NCI-H146 treated with DMSO at 0.1 percent for 48 hours (cell line): Measurements from ENCODE around the gene MYRIP.
"Not testable (repeated sequence)": the region's sequence is repeated elsewhere in the genome, so short reads cannot be mapped to it uniquely, and the experiment has no call there.

Source experiments
- DNase-seq: peaks from one replicate; lab custom pipeline; 2025; ENCODE audit not compliant: unreplicated experiment; lab: John Stamatoyannopoulos, UW

The MYRIP gene

GRCh38 chr3:40024526-40024925, 215.1 kb downstream of the MYRIP start:
- no peak for DNase-seq

- not testable (repeated sequence) for DNase-seq
Observed at GRCh38 chr3:40025892-40026291, 216.5 kb downstream of the MYRIP start.

DNA sequence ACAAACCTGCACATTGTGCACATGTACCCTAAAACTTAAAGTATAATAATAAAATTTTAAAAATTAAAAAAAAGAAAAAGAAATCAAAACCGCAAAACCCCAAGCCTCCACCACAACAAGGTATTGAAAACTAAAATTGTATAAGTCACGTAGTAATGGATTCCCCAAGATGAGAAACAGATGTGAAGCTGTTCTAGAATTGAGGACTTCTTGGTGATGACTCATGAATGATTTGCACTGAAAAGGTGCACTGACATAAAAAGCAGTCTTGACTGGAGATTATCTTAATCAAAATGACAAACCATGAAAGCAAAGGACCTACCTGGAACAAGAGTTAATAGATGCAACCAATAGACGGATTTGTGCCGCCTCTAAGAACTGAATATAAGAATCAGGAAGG, 225.8 kb downstream of the MYRIP start:
- DNase-seq = no peak

DNA sequence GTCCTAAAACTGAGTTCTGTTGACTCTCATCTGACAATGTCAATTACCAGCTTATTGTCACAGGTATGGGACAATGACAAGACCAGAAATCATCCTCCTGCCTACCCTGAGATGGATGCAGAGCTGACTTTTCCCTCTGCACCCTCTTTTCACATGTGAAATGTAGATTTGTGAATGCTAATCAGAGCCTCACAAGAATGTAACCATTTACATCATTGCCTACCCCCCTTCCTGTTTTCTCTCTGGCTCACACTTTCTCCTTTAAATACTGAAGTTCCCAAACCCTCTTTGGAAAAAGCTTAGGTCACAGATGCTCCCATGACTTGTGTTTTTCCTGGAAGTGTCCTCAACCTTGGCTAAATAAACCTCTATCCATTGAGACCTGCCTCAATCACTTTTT, 228.2 kb downstream of the MYRIP start:
- DNase-seq = no peak

DNA sequence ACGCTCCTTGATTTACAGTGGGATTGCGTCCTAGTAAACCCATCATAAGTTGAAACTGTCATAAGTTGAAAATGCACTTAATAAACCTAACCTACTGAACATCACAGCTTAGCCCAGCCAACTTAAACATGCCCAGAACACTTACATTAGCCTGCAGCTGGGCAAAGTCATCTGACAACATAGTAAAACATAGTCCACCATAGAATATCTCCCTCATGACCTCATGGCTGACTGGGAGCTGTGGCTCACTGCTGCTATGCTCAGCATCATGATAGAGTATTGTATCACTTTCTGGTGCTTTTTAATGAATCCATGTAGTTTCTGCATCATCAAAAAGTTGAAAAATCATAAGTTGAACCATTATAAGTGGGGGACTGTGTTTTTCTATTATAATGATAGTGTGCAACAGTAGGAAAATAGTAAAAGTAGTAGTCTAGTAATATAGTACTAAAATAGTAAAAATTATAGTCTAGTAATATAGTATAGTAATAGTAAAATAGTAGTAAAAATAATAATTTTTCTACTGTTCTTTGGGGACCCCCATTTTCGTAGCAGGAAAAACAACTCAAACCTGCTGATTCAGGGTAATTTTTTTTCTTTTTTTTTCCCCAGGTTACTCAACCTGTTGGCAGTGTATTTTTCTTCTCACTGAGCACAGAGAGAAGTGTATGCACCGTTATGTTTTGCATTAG, 233.5 kb downstream of the MYRIP start:
- DNase-seq = no peak

DNA sequence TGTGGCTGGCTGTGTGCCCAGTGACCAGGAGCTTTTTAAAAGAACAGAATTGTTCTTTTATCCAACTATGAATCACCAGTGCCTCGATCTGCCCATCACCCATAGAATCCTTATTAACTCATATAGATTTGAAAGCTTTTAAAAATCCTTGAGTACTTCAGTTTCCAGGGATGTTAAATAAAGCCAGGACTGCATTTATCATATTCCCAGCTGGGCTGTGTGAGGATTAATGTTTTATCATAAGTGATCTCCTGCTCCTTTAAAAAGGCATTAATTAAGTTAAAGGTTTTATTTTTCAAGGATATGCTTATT, 234.0 kb downstream of the MYRIP start:
- DNase-seq = no peak

- DNase-seq = no peak
Observed at GRCh38 chr3:40044487-40044886, 235.1 kb downstream of the MYRIP start.

DNA sequence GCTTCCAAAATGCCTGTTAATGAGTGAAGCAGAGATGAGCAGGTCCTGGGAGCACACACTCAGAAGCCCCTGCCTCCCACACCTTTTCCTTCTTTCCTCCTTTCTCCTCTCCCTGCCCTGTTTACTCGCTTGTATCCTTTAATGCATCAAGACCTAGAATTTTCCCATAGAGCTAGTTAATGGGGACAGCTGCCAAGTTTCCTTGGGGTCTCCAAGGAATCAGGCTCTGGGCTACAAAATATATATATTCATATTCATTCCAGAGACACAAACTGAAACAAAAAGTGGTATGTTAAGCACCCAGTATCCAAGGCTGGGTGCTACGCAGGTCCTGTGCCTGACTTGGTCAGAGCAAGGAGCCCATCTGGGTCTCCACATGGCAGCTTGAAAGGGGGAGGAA, 235.6 kb downstream of the MYRIP start:
- DNase-seq = no peak

- no peak for DNase-seq
Observed at GRCh38 chr3:40046149-40046548, 236.7 kb downstream of the MYRIP start.

DNA sequence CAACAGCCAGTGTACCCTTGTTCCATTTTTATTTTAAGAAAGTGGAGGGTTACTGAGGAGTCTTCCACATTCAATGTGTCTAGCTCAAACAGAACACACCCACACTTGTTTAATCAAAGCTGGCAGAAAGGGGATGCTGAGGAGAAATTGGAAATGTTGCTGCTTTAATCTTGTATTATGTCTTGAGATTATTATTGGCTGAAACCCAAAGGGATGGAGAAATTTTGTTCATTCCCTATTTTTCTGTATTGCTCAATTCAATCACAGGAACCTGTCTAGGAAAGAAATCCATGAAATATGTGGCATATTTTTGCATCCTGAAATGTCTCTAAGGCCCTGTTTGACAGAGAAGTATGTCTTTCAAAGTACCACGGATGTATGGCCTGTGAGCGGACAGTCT, 238.0 kb downstream of the MYRIP start:
- no peak for DNase-seq

- no peak for DNase-seq
Observed at GRCh38 chr3:40053663-40054062, 244.3 kb downstream of the MYRIP start.

GRCh38 chr3:40054568-40055222, 245.3 kb downstream of the MYRIP start:
- DNase-seq = no peak

GRCh38 chr3:40055361-40055760, 246.0 kb downstream of the MYRIP start:
- no peak for DNase-seq

- DNase-seq = no peak
Observed at GRCh38 chr3:40055956-40056355, 246.5 kb downstream of the MYRIP start.

DNA sequence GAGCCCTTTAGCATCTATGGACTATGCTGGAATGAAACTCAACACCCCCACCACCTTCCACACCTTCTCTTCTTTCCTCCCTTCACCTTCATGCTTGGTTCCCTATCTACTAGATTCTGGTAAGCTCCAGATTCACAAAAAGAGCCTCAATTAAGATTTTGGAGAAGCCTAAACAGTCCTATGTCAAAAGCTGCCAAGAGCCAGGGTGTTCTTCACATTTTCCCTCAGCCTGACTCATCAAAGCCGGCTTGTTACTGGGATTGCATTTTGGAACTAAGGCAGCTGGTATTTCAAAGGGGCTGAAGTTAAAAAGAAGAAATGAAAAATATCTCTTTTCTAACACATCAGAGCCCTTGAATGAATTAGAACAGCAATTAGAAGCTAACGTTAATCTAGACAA, 247.7 kb downstream of the MYRIP start:
- DNase-seq = no peak

- no peak for DNase-seq
Observed at GRCh38 chr3:40057786-40058185, 248.4 kb downstream of the MYRIP start.

DNA sequence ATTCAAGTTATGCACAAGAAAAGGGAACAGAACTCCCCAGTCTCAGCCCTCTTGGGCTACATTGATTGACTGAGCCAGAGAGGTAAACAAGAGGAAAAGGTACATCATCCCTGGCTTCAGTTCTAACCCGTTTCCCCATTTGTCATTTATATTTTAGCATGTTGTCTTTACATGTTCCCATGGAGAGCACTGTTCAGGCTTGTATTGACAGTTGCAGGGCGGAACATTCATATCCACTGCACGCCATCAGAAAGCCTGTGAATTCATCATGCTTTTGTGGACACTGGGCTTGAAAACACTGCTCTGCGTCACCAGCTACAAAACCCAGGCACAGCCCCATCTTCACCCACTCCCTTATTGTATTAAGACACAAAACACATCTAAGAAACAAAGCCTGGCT, 259.2 kb downstream of the MYRIP start:
- no peak for DNase-seq

GRCh38 chr3:40070816-40071215, 261.4 kb downstream of the MYRIP start:
- DNase-seq = no peak

GRCh38 chr3:40071683-40072238, 262.4 kb downstream of the MYRIP start:
- no peak for DNase-seq

DNA sequence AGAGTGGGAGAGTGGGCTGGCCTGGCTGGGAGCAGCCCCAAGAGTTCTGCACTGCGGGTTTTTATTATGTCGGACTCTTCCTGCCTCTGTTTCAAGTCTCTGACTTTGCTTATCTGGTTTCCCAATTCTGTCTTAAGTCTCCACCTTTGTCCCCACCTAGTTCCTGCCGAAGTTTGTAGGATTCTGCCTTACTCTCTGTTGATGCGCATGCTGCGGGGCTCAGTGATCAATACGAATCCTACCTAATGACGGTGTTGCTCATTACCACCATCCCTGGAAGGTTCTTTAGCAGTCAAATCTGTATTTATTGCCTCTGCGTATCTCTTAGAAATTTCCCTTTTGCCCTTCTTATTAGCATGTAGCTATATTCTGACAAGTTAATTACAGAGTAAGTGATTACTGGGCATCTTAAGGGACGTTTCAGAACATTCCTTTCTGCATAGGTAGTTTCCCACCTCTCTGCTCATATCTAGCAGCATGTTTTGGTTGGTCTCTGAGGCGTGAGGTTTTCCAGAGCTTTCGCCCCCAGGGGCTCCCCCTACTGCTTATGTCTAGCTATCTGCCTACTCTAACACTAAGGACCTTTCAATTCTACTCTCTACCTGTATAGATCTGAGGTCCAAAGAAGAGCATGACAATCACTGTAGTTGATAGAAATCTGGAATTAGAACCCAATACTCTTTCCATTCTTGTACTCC, 264.1 kb downstream of the MYRIP start:
- DNase-seq = no peak

DNA sequence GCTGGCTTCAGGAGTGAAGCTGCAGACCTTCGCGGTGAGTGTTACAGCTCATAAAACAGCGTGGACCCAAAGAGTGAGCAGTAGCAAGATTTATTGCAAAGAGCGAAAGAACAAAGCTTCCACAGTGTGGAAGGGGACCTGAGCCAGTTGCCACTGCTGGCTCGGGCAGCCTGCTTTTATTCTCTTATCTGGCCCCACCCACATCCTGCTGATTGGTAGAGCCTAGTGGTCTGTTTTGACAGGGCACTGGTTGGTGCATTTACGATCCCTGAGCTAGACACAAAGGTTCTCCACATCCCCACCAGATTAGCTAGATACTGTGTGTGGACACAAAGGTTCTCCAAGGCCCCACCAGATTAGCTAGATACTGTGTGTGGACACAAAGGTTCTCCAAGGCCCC, 267.7 kb downstream of the MYRIP start:
- not testable (repeated sequence) for DNase-seq

- not testable (repeated sequence) for DNase-seq
Observed at GRCh38 chr3:40077828-40078492, 268.6 kb downstream of the MYRIP start.
